ENCODE measurements around the gene SLC36A1. TPM values are rescaled to one million over a fixed set of nuclear protein-coding genes. Genes with fewer than 3 reads are reported as not detected.

Gene SLC36A1
- total and polyA plus RNA-seq, 2 experiments from 2014 or later: 10.9 to 19.5 TPM

DNA sequence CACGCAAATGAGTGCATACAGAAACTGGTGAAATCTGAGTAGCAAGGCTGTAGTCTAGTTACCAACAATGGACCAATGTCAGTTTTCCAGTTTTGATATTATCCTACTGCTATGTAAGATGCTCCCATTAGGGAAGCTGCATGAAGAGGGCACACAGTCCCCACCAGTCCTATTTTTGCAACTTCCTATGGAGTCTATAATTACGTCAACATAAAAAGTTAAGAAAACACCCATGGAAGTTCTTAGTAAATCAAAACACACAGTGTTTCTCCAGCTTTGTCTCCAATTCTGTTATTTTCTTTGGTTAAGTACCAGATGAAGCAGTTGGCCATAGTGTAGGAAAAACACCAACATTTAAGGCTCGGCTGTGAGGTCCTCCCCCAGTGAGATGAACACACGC is 85.0 kb downstream of the SLC36A1 start:
- Histone ChIP-seq H3K4me3 (no peak overlapping the region), H3K79me2 (no peaks in the 10 kb centered on the region), H3K4me1 (ENCODE audit: insufficient read depth) (no peaks in the 10 kb centered on the region), H3K36me3 (replicated peaks; ENCODE audit: insufficient read depth, low read depth) (no peaks in the 10 kb centered on the region), H3K9me3 (ENCODE audit: low read depth) (no peaks in the 10 kb centered on the region), H2AFZ (no peak overlapping the region), H3K27ac (no peak overlapping the region), H4K20me1 (ENCODE audit: insufficient read depth, poor library complexity, severe bottlenecking) (no peaks in the 10 kb centered on the region), H3K27me3 (no peaks in the 10 kb centered on the region), H3K4me2 (no peak overlapping the region), H3K9me2 (replicated peaks; ENCODE audit: insufficient read depth) (no peaks in the 10 kb centered on the region)
- TF ChIP-seq EZH2phosphoT487 (IDR thresholded peaks at IDR 0.05; ENCODE audit: low read depth, severe bottlenecking, unreplicated experiment): no peak
- TF ChIP-seq, protein P1, sequence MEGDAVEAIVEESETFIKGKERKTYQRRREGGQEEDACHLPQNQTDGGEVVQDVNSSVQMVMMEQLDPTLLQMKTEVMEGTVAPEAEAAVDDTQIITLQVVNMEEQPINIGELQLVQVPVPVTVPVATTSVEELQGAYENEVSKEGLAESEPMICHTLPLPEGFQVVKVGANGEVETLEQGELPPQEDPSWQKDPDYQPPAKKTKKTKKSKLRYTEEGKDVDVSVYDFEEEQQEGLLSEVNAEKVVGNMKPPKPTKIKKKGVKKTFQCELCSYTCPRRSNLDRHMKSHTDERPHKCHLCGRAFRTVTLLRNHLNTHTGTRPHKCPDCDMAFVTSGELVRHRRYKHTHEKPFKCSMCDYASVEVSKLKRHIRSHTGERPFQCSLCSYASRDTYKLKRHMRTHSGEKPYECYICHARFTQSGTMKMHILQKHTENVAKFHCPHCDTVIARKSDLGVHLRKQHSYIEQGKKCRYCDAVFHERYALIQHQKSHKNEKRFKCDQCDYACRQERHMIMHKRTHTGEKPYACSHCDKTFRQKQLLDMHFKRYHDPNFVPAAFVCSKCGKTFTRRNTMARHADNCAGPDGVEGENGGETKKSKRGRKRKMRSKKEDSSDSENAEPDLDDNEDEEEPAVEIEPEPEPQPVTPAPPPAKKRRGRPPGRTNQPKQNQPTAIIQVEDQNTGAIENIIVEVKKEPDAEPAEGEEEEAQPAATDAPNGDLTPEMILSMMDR (IDR thresholded peaks at IDR 0.05; ENCODE audit: poor library complexity): no peak
- no peak for TF ChIP-seq EZH2 (IDR thresholded peaks at IDR 0.05; ENCODE audit: borderline replicate concordance)
- DNase-seq (ENCODE audit: low spot score): no peak
- WGBS (ENCODE audit: low lambda C conversion rate, missing lambda C conversion rate): 91% methylated on average over 4 of the region's 4 CpGs

DNA sequence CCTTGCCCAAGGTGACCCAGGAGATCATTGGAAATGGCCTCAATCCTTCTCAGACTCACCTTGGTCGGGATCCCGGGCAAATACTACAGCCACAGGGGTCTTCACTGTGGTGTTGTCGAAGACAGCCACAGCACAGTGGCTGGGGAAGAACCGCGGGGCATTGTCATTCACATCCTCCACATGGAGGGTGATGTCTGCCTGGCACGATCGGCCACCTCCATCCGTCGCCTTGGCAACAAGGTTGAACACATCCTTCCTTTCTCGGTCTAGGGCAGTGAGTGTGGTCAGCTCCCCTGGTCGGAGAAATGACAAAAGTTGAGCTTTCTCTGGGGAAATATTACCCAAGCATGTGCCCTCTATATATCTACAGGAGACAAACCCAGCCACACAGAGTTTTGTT is 86.9 kb downstream of the SLC36A1 start:
- no peak overlapping the region for H3K27ac ChIP-seq
- DNase-seq (ENCODE audit: low spot score): no peak
- H3K36me3 ChIP-seq (replicated peaks; ENCODE audit: insufficient read depth, low read depth): no peaks in the 10 kb centered on the region
- no peaks in the 10 kb centered on the region for H3K79me2 ChIP-seq
- H3K4me1 ChIP-seq (ENCODE audit: insufficient read depth): no peaks in the 10 kb centered on the region
- no peak overlapping the region for H2AFZ ChIP-seq
- no peaks in the 10 kb centered on the region for H4K20me1 ChIP-seq (ENCODE audit: insufficient read depth, poor library complexity, severe bottlenecking)
- no peaks in the 10 kb centered on the region for H3K27me3 ChIP-seq
- WGBS (ENCODE audit: low lambda C conversion rate, missing lambda C conversion rate): 81% methylated on average over 11 of the region's 11 CpGs
- H3K4me2 ChIP-seq: no peak overlapping the region
- H3K9me3 ChIP-seq (ENCODE audit: low read depth): no peaks in the 10 kb centered on the region
- no peaks in the 10 kb centered on the region for H3K9me2 ChIP-seq (replicated peaks; ENCODE audit: insufficient read depth)
- TF ChIP-seq, protein P1 (IDR thresholded peaks at IDR 0.05; ENCODE audit: poor library complexity): no peak
- TF ChIP-seq EZH2 (IDR thresholded peaks at IDR 0.05; ENCODE audit: borderline replicate concordance) (no peak), EZH2phosphoT487 (IDR thresholded peaks at IDR 0.05; ENCODE audit: low read depth, severe bottlenecking, unreplicated experiment) (no peak)
- H3K4me3 ChIP-seq: no peak overlapping the region

DNA sequence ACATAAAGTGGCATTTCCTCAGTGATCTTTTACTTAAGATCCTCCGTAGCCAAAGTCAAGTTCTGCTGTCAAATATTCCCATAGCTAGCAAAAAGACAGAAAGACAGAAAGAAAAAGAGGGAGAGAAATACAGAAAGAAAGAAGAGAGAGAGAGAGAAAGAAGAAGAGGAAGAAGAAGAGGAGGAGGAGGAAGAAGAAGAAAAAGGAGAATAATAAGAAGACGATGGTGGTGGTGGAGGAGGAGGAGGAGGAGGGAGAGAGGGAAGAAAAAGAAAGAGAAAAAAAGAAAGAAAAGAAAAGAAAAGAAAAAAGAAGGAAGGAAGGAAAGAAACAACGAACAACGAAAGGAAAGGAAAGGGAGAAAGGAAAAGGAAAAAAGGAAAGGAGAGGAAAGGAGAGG is 89.6 kb downstream of the SLC36A1 start:
- Histone ChIP-seq H3K9me2 (replicated peaks; ENCODE audit: insufficient read depth) (no peaks in the 10 kb centered on the region), H3K4me1 (ENCODE audit: insufficient read depth) (no peaks in the 10 kb centered on the region), H3K4me3 (no peak overlapping the region), H4K20me1 (ENCODE audit: insufficient read depth, poor library complexity, severe bottlenecking) (no peaks in the 10 kb centered on the region), H3K4me2 (no peak overlapping the region), H3K27me3 (no peaks in the 10 kb centered on the region), H3K27ac (no peak overlapping the region), H3K9me3 (ENCODE audit: low read depth) (no peaks in the 10 kb centered on the region), H2AFZ (no peak overlapping the region), H3K36me3 (replicated peaks; ENCODE audit: insufficient read depth, low read depth) (no peaks in the 10 kb centered on the region), H3K79me2 (no peaks in the 10 kb centered on the region)
- TF ChIP-seq, protein P1 (IDR thresholded peaks at IDR 0.05; ENCODE audit: poor library complexity): no peak
- TF ChIP-seq EZH2phosphoT487 (IDR thresholded peaks at IDR 0.05; ENCODE audit: low read depth, severe bottlenecking, unreplicated experiment) (no peak), EZH2 (IDR thresholded peaks at IDR 0.05; ENCODE audit: borderline replicate concordance) (no peak)
- DNase-seq (ENCODE audit: low spot score): no peak
- 98% methylated on average over 2 of the region's 4 CpGs for WGBS (ENCODE audit: low lambda C conversion rate, missing lambda C conversion rate)

DNA sequence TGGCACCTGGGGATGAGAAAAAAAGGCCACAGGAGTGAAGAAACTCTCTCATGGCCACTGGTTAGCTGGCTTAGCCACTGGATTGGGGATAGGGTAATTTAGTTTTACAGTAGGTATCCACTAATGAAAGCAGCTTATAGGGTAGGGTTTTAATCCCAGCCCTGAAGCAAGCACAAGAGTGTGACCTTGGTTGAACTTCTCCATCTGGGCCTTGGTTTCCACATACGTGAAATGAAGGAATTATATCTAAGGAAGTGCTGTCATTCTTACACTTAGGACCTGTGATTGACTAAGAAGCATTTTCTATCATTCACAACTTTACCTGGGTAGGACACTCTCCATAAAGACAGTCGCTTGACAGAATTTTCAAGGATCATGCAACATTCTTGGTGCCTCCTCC is 94.2 kb downstream of the SLC36A1 start:
- Histone ChIP-seq H3K4me3 (no peak overlapping the region), H3K27ac (no peak overlapping the region), H3K4me2 (no peak overlapping the region), H2AFZ (no peak overlapping the region), H3K27me3 (no peaks in the 10 kb centered on the region), H3K79me2 (no peaks in the 10 kb centered on the region), H3K9me3 (ENCODE audit: low read depth) (no peaks in the 10 kb centered on the region), H3K4me1 (ENCODE audit: insufficient read depth) (no peaks in the 10 kb centered on the region), H4K20me1 (ENCODE audit: insufficient read depth, poor library complexity, severe bottlenecking) (no peaks in the 10 kb centered on the region), H3K36me3 (replicated peaks; ENCODE audit: insufficient read depth, low read depth) (no peaks in the 10 kb centered on the region), H3K9me2 (replicated peaks; ENCODE audit: insufficient read depth) (no peaks in the 10 kb centered on the region)
- 88% methylated on average over 2 of the region's 2 CpGs for WGBS (ENCODE audit: low lambda C conversion rate, missing lambda C conversion rate)
- TF ChIP-seq EZH2 (IDR thresholded peaks at IDR 0.05; ENCODE audit: borderline replicate concordance) (no peak), EZH2phosphoT487 (IDR thresholded peaks at IDR 0.05; ENCODE audit: low read depth, severe bottlenecking, unreplicated experiment) (no peak)
- TF ChIP-seq, protein P1 (IDR thresholded peaks at IDR 0.05; ENCODE audit: poor library complexity): no peak
- no peak for DNase-seq (ENCODE audit: low spot score)
